ENCODE measurements around the gene JAK1. TPM values are rescaled to one million over a fixed set of nuclear protein-coding genes. Genes with fewer than 3 reads are reported as not detected.

Gene JAK1
- total and polyA plus RNA-seq, 7 donors: 43.8 to 143 (median 99.6) TPM

DNA sequence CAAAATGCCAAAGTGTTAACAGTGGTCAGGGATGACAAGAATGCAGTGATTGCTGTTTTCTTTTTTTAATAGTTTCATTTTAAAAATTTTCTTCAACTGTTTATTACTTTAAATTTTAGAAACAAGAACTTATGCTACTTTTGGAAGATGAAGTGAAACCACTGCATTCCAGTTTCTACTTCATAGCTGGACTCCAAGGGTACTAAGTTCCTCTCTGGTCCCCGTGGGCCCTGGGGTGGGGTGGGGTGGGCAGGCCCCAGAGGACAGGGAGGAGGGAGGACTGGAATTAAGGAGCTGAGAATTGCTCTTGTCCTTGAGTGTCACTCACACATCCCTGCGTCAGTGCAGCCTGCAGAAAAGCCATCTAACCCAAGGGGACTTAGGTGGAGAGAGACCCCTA, 124.1 kb downstream of the JAK1 start:
- no peak overlapping the region for H3K27ac ChIP-seq
- H3K36me3 ChIP-seq: peaks cover 37 to 92% (median 49%) of the 10 kb centered on the region in 4 donors
- H3K9me3 ChIP-seq: no peaks in the 10 kb centered on the region
- no peak overlapping the region for H3K4me3 ChIP-seq
- intact Hi-C loops (cut with DNase I): no loop called here
- DNase-seq: no peak
- 59 to 68% methylated on average over 2 of the region's 2 CpGs for WGBS, 2 donors
- no peaks in the 10 kb centered on the region for H3K4me1 ChIP-seq
- TF ChIP-seq EP300 (IDR thresholded peaks at IDR 0.05): no peak
- TF ChIP-seq POLR2A (IDR thresholded peaks at IDR 0.05): no peak
- no peak for TF ChIP-seq POLR2AphosphoS5 (IDR thresholded peaks at IDR 0.05)
- TF ChIP-seq, protein P1, sequence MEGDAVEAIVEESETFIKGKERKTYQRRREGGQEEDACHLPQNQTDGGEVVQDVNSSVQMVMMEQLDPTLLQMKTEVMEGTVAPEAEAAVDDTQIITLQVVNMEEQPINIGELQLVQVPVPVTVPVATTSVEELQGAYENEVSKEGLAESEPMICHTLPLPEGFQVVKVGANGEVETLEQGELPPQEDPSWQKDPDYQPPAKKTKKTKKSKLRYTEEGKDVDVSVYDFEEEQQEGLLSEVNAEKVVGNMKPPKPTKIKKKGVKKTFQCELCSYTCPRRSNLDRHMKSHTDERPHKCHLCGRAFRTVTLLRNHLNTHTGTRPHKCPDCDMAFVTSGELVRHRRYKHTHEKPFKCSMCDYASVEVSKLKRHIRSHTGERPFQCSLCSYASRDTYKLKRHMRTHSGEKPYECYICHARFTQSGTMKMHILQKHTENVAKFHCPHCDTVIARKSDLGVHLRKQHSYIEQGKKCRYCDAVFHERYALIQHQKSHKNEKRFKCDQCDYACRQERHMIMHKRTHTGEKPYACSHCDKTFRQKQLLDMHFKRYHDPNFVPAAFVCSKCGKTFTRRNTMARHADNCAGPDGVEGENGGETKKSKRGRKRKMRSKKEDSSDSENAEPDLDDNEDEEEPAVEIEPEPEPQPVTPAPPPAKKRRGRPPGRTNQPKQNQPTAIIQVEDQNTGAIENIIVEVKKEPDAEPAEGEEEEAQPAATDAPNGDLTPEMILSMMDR (IDR thresholded peaks at IDR 0.05): no peak
- H3K27me3 ChIP-seq: no peaks in the 10 kb centered on the region

DNA sequence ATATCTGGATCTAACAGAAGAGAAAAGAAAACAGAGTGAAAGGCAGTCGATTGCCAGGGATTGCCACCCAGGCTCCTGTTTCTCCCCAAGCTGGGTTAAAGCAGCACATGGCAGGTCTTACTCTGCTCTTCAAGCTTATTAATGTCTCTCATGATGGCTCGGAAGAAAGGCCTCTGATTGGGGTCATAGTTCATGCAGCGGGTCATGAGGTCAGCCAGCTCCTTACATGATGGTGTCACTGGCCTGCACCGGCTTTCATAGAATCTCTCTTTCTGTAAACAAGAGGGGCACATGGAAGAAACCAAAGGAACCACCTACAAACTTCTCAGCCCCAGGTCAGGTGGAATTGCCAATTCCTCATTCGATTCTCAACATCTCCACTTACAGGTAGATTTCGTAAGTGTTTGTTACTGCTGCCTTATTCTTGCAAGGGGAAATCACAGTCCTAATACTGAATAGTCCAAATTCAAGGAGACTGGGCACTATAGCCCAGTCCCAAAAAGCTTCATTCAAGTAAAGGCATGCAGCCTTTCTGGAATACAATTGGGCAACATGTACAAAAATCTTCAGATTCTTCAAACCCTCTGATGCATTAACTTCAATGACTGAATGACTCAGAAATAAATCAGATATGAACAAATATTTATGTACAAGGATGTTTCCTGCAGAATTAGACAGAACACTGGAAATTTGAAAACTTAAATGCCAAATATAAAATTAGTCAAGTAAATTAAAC, 124.9 kb downstream of the JAK1 start:
- 71 to 79% methylated on average over 6 of the region's 6 CpGs for WGBS, 2 donors
- H3K36me3 ChIP-seq: peaks cover 41 to 92% (median 53%) of the 10 kb centered on the region in 4 donors

DNA sequence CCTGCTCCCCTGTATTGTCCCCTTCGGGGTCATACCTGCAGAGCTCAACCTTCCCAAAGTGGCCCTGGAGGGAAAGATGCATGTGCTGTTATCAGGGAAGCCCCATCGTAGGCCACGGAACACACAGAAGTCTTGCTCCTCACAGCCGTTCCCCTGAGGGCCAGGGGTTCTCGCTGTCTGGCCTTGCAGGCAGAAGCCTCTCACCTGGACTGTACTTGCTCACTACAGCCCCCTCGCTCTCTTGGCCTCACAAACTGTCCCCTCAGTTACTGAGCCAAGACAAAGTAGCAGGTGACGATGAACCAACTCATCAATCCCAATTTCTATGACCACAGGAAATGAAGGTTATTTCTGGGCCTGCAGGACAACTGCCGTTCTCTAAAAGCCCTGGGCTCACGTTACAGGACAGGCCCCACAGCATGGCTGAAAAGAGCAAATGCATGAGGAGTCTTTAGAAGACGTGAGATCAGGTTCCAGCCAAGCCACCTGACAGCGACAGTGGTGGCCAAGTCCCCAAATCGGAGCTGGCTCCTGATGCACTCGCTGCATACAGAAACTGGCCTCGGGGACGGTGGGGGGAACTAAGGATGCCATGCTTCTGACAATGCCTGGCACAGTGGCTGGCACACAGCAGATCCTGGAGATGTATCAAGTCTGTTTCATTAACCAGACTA, 126.5 kb downstream of the JAK1 start:
- intact Hi-C loops (cut with DNase I): no loop called here
- Histone ChIP-seq H3K27ac (no peak overlapping the region), H3K9me3 (no peaks in the 10 kb centered on the region), H3K27me3 (no peaks in the 10 kb centered on the region), H3K36me3 (peaks cover 41 to 92% (median 59%) of the 10 kb centered on the region in 4 donors), H3K4me3 (no peak overlapping the region), H3K4me1 (no peaks in the 10 kb centered on the region)
- 96% methylated on average over 15 of the region's 15 CpGs for WGBS, 2 donors
- no peak for DNase-seq
- TF ChIP-seq, protein P1 (IDR thresholded peaks at IDR 0.05): no peak
- no peak for TF ChIP-seq POLR2A (IDR thresholded peaks at IDR 0.05)
- TF ChIP-seq EP300 (IDR thresholded peaks at IDR 0.05): no peak
- TF ChIP-seq POLR2AphosphoS5 (IDR thresholded peaks at IDR 0.05): no peak

More for the DNA sequence above, 124.9 kb downstream of the JAK1 start:
- Histone ChIP-seq H3K27me3 (no peaks in the 10 kb centered on the region), H3K4me3 (no peak overlapping the region), H3K9me3 (no peaks in the 10 kb centered on the region), H3K27ac (no peak overlapping the region), H3K4me1 (no peaks in the 10 kb centered on the region)
- TF ChIP-seq EP300 (IDR thresholded peaks at IDR 0.05) (no peak), POLR2AphosphoS5 (IDR thresholded peaks at IDR 0.05) (no peak), POLR2A (IDR thresholded peaks at IDR 0.05) (no peak)
- TF ChIP-seq, protein P1 (IDR thresholded peaks at IDR 0.05): no peak
- intact Hi-C loops (cut with DNase I): no loop called here
- DNase-seq: no peak

DNA sequence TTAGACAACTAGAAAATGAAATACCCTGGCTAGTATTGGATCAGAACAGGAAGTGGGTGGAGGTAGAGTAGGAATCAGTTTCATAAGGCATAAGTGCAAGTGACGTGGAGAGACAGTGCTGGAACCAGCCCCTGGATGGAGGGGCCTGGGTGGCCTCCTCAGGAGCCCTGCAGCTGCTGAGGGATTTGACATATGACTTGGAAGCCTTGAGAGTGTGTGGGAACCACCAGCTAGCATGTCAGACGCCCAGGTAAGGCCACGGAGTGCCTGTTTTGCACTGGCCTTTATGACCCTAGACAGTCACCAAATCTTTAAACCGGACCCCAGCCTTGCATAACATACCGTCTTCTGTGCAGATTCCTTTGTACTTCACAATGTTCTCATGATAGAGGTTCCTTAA, 127.1 kb downstream of the JAK1 start:
- DNase-seq: no peak
- intact Hi-C loops (cut with DNase I): no loop called here
- TF ChIP-seq EP300 (IDR thresholded peaks at IDR 0.05) (no peak), POLR2A (IDR thresholded peaks at IDR 0.05) (no peak), POLR2AphosphoS5 (IDR thresholded peaks at IDR 0.05) (no peak)
- TF ChIP-seq, protein P1 (IDR thresholded peaks at IDR 0.05): no peak
- Histone ChIP-seq H3K27ac (no peak overlapping the region), H3K36me3 (peaks cover 39 to 92% (median 58%) of the 10 kb centered on the region in 4 donors), H3K4me1 (no peaks in the 10 kb centered on the region), H3K9me3 (no peaks in the 10 kb centered on the region), H3K27me3 (no peaks in the 10 kb centered on the region), H3K4me3 (no peak overlapping the region)
- WGBS, 2 donors: 91 to 92% methylated on average over 5 of the region's 5 CpGs

Measured in sigmoid colon (tissue), 7 donors.